Upper lobe of right lung (tissue), 1 donor: Measurements from ENCODE around the gene EEF1B2. TPM values are rescaled to one million over a fixed set of nuclear protein-coding genes. Genes with fewer than 3 reads are reported as not detected.
"Not testable (repeated sequence)": the region's sequence is repeated elsewhere in the genome, so short reads cannot be mapped to it uniquely, and the experiment has no call there.

Source experiments
- ATAC-seq: fragments of 200-7000 bp; cut with Tn5 transposase; one replicate; pipeline ENCODE4 v1.9.1; 2020; ENCODE audit warnings: mild to moderate bottlenecking, moderate library complexity
- DNase-seq: peaks from one replicate; pipeline ENCODE4 v3.0.0-alpha.2; 2020
- H3K27ac ChIP-seq: fragments of 200-600 bp; one replicate; pipeline ENCODE4 v1.8.0; 2022
- H3K27me3 ChIP-seq: fragments of 200-600 bp; one replicate; pipeline ENCODE4 v1.8.0; 2022; ENCODE audit warnings: mild to moderate bottlenecking
- H3K36me3 ChIP-seq: fragments of 200-600 bp; one replicate; pipeline ENCODE4 v1.8.0; 2022
- H3K4me1 ChIP-seq: fragments of 200-600 bp; one replicate; pipeline ENCODE4 v1.8.0; 2022
- H3K4me3 ChIP-seq: fragments of 200-600 bp; one replicate; pipeline ENCODE4 v1.8.0; 2022; ENCODE audit warnings: mild to moderate bottlenecking
- H3K9me3 ChIP-seq: fragments of 200-600 bp; one replicate; pipeline ENCODE4 v1.8.0; 2022
- CTCF ChIP-seq: fragments of 200-600 bp; IDR thresholded peaks from one replicate; pipeline ENCODE4 v1.8.0; 2022; ENCODE audit warnings: antibody characterized with exemption
- intact Hi-C: fragments of 100-400 bp; cut with DNase I; formaldehyde crosslinking; loops from one replicate; pipeline ENCODE4 v1.11.0; 2022
- total RNA-seq: library from RNA; stranded (reverse); fragmentation: NEBNext Ultra II Directional; extraction: Animal tissue kit (Norgen Biotek cat#: 25700); gene quantifications from one replicate; pipeline ENCODE4 v1.2.1, GENCODE V29; 2021
- donor health status: DM: no; HTN: yes; CAD: no; lungs with severe emphysema.

The EEF1B2 gene
- total RNA-seq, 1 donor from 2014 or later = 389 TPM

DNA sequence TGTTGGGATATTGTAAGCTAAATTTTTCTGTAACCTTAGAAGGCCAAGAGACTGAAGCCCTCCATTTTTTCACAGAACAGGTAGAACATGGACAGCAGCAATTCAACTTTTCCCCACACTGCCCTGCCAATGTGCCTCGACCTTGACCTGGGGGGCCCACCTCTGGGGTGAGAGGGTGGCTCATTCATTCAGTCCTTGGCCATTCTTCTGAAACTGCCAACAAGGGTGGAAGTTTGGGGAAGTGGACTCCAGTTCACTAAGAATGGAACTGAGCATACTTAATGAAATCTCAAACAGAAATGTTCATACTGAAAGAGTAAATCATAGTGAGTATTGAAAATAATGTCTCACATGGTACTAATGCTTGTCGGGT is 1.1 kb downstream of the EEF1B2 start:
- H3K36me3 ChIP-seq = peaks cover 34% of the 10 kb centered on the region
- no peaks in the 10 kb centered on the region for H3K9me3 ChIP-seq
- intact Hi-C loops = no loop called here
- no peaks in the 10 kb centered on the region for H3K27me3 ChIP-seq
- DNase-seq (no peak), ATAC-seq (no peak)
- H3K27ac ChIP-seq = no peak overlapping the region
- peak overlapping the region; percentile 97 for H3K4me3 ChIP-seq
- TF ChIP-seq CTCF = no peak
- peaks cover 19% of the 10 kb centered on the region for H3K4me1 ChIP-seq

GRCh38 chr2:206162401-206162800 is 2.7 kb downstream of the EEF1B2 start:
- H3K9me3 ChIP-seq, H3K27me3 ChIP-seq, H3K27ac ChIP-seq, H3K4me3 ChIP-seq, intact Hi-C loops, ATAC-seq, DNase-seq: not testable (repeated sequence)
- Histone ChIP-seq H3K4me1 (peaks cover 19% of the 10 kb centered on the region), H3K36me3 (peaks cover 34% of the 10 kb centered on the region)

GRCh38 chr2:206163251-206163880 is 3.7 kb downstream of the EEF1B2 start:
- Histone ChIP-seq H3K27ac (no peak overlapping the region), H3K4me3 (no peak overlapping the region), H3K9me3 (no peaks in the 10 kb centered on the region), H3K4me1 (peaks cover 15% of the 10 kb centered on the region), H3K27me3 (no peaks in the 10 kb centered on the region), H3K36me3 (peaks cover 34% of the 10 kb centered on the region)
- TF ChIP-seq CTCF = no peak
- DNase-seq = no peak
- intact Hi-C loops = no loop called here
- no peak for ATAC-seq

- Histone ChIP-seq H3K9me3 (no peaks in the 10 kb centered on the region), H3K36me3 (peaks cover 34% of the 10 kb centered on the region), H3K4me1 (peaks cover 15% of the 10 kb centered on the region), H3K27me3 (no peaks in the 10 kb centered on the region), H3K27ac (no peak overlapping the region), H3K4me3 (no peak overlapping the region)
- intact Hi-C loops = no loop called here
- no peak for DNase-seq
- ATAC-seq = no peak
- TF ChIP-seq CTCF = peak; percentile 79
Measured at GRCh38 chr2:206164261-206164862, 4.7 kb downstream of the EEF1B2 start.

DNA sequence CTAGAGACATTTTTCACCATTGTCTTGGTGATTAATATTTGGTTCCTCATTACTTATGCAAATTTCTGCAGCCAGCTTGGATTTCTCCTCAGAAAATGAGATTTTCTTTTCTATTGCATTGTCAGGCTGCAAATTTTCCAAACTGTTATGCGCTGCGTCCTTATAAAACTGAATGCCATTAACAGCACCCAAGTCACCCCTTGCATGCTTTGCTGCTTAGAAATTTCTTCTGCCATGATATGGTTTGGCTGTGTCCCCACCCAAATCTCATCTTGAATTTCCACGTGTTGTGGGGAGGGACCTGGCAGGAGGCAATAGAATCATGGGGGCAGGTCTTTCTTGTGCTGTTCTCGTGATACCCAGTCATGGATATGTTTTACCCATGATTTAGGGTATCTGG is 8.5 kb downstream of the EEF1B2 start:
- H3K4me1 ChIP-seq, H3K27me3 ChIP-seq, DNase-seq, H3K9me3 ChIP-seq, H3K4me3 ChIP-seq, ATAC-seq, intact Hi-C loops, H3K36me3 ChIP-seq, H3K27ac ChIP-seq: not testable (repeated sequence)

DNA sequence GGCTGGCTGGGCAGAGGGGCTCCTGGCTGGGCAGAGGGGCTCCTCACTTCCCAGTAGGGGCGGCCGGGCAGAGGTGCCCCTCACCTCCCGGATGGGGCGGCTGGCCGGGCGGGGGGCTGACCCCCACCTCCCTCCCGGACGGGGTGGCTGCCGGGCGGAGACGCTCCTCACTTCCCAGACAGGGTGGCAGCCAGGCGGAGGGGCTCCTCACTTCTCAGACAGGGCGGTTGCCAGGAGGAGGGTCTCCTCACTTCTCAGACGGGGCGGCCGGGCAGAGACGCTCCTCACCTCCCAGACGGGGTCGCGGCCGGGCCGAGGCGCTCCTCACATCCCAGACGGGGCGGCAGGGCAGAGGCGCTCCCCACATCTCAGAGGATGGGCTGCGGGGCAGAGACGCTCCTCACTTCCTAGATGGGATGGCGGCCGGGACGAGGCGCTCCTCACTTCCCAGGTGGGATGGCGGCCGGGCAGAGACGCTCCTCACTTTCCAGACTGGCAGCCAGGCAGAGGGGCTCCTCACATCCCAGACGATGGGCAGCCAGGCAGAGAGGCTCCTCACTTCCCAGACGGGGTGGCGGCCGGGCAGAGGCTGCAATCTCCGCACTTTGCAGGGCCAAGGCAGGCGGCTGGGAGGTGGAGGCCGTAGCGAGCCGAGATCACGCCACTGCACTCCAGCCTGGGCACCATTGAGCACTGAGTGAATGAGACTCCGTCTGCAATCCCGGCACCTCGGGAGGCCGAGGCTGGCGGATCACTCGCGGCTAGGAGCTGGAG is 12.1 kb downstream of the EEF1B2 start:
- H3K4me3 ChIP-seq, H3K27ac ChIP-seq, H3K27me3 ChIP-seq, H3K9me3 ChIP-seq, intact Hi-C loops, ATAC-seq, H3K36me3 ChIP-seq, H3K4me1 ChIP-seq, DNase-seq: not testable (repeated sequence)

- no peak overlapping the region for H3K27ac ChIP-seq
- no peaks in the 10 kb centered on the region for H3K9me3 ChIP-seq
- no peak for DNase-seq
- no peaks in the 10 kb centered on the region for H3K27me3 ChIP-seq
- no peak for ATAC-seq
- H3K4me3 ChIP-seq = no peak overlapping the region
- intact Hi-C loops = no loop called here
- H3K4me1 ChIP-seq = no peaks in the 10 kb centered on the region
- H3K36me3 ChIP-seq = no peaks in the 10 kb centered on the region
- TF ChIP-seq CTCF = no peak
Measured at GRCh38 chr2:206173147-206173546, 13.5 kb downstream of the EEF1B2 start.
